HepG2 (cell line): ENCODE results near the gene BCAP29. TPM values are rescaled to one million over a fixed set of nuclear protein-coding genes. Genes with fewer than 3 reads are reported as not detected.

Experiments
- AFF4 ChIP-seq: sonication (generic); formaldehyde crosslinking; IDR thresholded peaks from 2 replicates; pipeline ENCODE4 v1.4.0; 2020; ENCODE audit warnings: missing genetic modification reagents
- CREM ChIP-seq, 2 experiments: sonication (generic) in 1 of 2; formaldehyde crosslinking in 1 of 2; IDR thresholded peaks; 2 replicates each; pipeline versions ENCODE4 v1.4.0 to v1.6.1; 2016 to 2020; ENCODE audit warnings: antibody characterized with exemption in 1 of 2, mild to moderate bottlenecking in 1 of 2, missing genetic modification reagents in 1 of 2
- ELF4 ChIP-seq: sonication (generic); formaldehyde crosslinking; IDR thresholded peaks from 2 replicates; pipeline ENCODE4 v1.5.0; 2020; ENCODE audit warnings: missing genetic modification reagents, mild to moderate bottlenecking, moderate library complexity, borderline replicate concordance
- FOXK2 ChIP-seq: fragments of 450-650 bp; IDR thresholded peaks from 2 replicates; pipeline ENCODE4 v1.6.1; 2016
- JDP2 ChIP-seq: sonication (generic); formaldehyde crosslinking; IDR thresholded peaks from 2 replicates; pipeline ENCODE4 v1.8.1; 2022; ENCODE audit warnings: missing genetic modification reagents, borderline replicate concordance
- MTERF4 ChIP-seq: sonication (generic); formaldehyde crosslinking; IDR thresholded peaks from 2 replicates; pipeline ENCODE4 v1.8.0; 2023; ENCODE audit warnings: mild to moderate bottlenecking, missing genetic modification reagents
- MXD4 ChIP-seq: IDR thresholded peaks from 2 replicates; pipeline ENCODE4 v1.6.1; 2016; ENCODE audit warnings: mild to moderate bottlenecking, missing biosample characterization, missing genetic modification reagents
- PHF20 ChIP-seq: sonication (generic); formaldehyde crosslinking; IDR thresholded peaks from 2 replicates; pipeline ENCODE4 v1.5.0; 2020; ENCODE audit warnings: mild to moderate bottlenecking, missing genetic modification reagents
- PHF21A ChIP-seq: sonication (generic); formaldehyde crosslinking; IDR thresholded peaks from 2 replicates; pipeline ENCODE4 v1.5.0; 2020; ENCODE audit warnings: mild to moderate bottlenecking, missing genetic modification reagents
- POLR2AphosphoS2 ChIP-seq: IDR thresholded peaks from 2 replicates; pipeline ENCODE4 v1.6.1; 2011; ENCODE audit warnings: low read depth, low read length, improper control_type of control experiment
- SNAPC5 ChIP-seq: sonication (generic); formaldehyde crosslinking; IDR thresholded peaks from 2 replicates; pipeline ENCODE4 v1.8.1; 2023; ENCODE audit warnings: mild to moderate bottlenecking, missing genetic modification reagents, borderline replicate concordance
- SOX5 ChIP-seq: IDR thresholded peaks from 2 replicates; pipeline ENCODE4 v1.6.1; 2016; ENCODE audit warnings: borderline replicate concordance
- SP2 ChIP-seq: sonication (generic); formaldehyde crosslinking; IDR thresholded peaks from 2 replicates; pipeline ENCODE4 v1.5.1; 2020; ENCODE audit warnings: mild to moderate bottlenecking, missing genetic modification reagents
- TEF ChIP-seq: sonication (generic); formaldehyde crosslinking; IDR thresholded peaks from 2 replicates; pipeline ENCODE4 v1.5.0; 2020; ENCODE audit warnings: missing genetic modification reagents
- ZBTB7B ChIP-seq: sonication (generic); formaldehyde crosslinking; IDR thresholded peaks from 2 replicates; pipeline ENCODE4 v1.4.0; 2020; ENCODE audit warnings: missing genetic modification reagents
- ZBTB8A ChIP-seq: sonication (generic); formaldehyde crosslinking; IDR thresholded peaks from 2 replicates; pipeline ENCODE4 v1.4.0; 2020; ENCODE audit warnings: mild to moderate bottlenecking, low read depth, missing genetic modification reagents, borderline replicate concordance
- ZFX ChIP-seq: sonication (generic); formaldehyde crosslinking; IDR thresholded peaks from 2 replicates; pipeline ENCODE4 v1.4.0; 2020; ENCODE audit warnings: mild to moderate bottlenecking, low read depth, missing genetic modification reagents, moderate library complexity
- ZNF234 ChIP-seq: sonication (generic); formaldehyde crosslinking; conservative IDR thresholded peaks from 2 replicates; pipeline ENCODE4 v1.5.1; 2020; ENCODE audit warnings: mild to moderate bottlenecking, missing genetic modification reagents
- ZNF260 ChIP-seq: sonication (generic); formaldehyde crosslinking; IDR thresholded peaks from 2 replicates; pipeline ENCODE4 v1.4.0; 2020; ENCODE audit warnings: missing genetic modification reagents, low read depth, mild to moderate bottlenecking, borderline replicate concordance
- ZNF441 ChIP-seq: sonication (generic); formaldehyde crosslinking; IDR thresholded peaks from 2 replicates; pipeline ENCODE4 v1.7.0; 2021; ENCODE audit warnings: missing genetic modification reagents, borderline replicate concordance
- ZNF510 ChIP-seq: sonication (generic); formaldehyde crosslinking; IDR thresholded peaks from 2 replicates; pipeline ENCODE4 v1.4.0; 2020; ENCODE audit warnings: low read depth, mild to moderate bottlenecking, missing genetic modification reagents
- ZNF572 ChIP-seq: sonication (generic); formaldehyde crosslinking; IDR thresholded peaks from 2 replicates; pipeline ENCODE4 v1.5.1; 2020; ENCODE audit warnings: mild to moderate bottlenecking, missing genetic modification reagents
- ZNF790 ChIP-seq: sonication (generic); formaldehyde crosslinking; IDR thresholded peaks from 2 replicates; pipeline ENCODE4 v1.8.0; 2022; ENCODE audit warnings: missing genetic modification reagents, mild to moderate bottlenecking, borderline replicate concordance
- ZNF841 ChIP-seq: sonication (generic); formaldehyde crosslinking; IDR thresholded peaks from 2 replicates; pipeline ENCODE4 v1.8.1; 2023; ENCODE audit warnings: missing genetic modification reagents, borderline replicate concordance
- polyA plus RNA-seq, 8 experiments: library from polyadenylated mRNA; depleted of rRNA in 3 of 8; stranded (reverse) in 7 of 8; unstranded in 1 of 8; fragments of >200 nt; fragmentation: Illumina TruSeq in 4 of 8; extraction: Trizol in 4 of 8; gene quantifications; 2 replicates each; pipeline versions ENCODE4 v1.2.1 to v1.2.3, GENCODE V29; 2011 to 2016; ENCODE audit warnings: low read depth in 4 of 8, missing spikeins in 1 of 8, mixed read lengths in 1 of 8; ENCODE audit not compliant: insufficient read depth in 1 of 8
- total RNA-seq, 5 experiments: library from RNA; depleted of rRNA; stranded (reverse); fragments of >200 nt; fragmentation: Illumina TruSeq; extraction: Trizol; gene quantifications; 2 replicates each; pipeline ENCODE4 v1.2.3, GENCODE V29; 2016; ENCODE audit warnings: low read depth in 1 of 5

BCAP29 gene
- total and polyA plus RNA-seq, 2 of the 13 experiments (the other 11 are each of a cell fraction or from before 2014, with no cell fraction given): 15.3 to 35.6 TPM

GRCh38 chr7:107563775-107564552 lies 16.1 kb upstream of the BCAP29 start, which contains the start of the genes COG5 and DUS4L (continued):
- no peak for TF ChIP-seq AFF4
- TF ChIP-seq ZBTB8A (CRISPR knock-in tag): no peak
- TF ChIP-seq SNAPC5 (CRISPR knock-in tag): peak; percentile 19; the same call in 1 of the 2 replicates
- TF ChIP-seq FOXK2: peak; percentile 65; the same call in 1 of the 2 replicates
- TF ChIP-seq ELF4 (CRISPR knock-in tag): no peak
- TF ChIP-seq ZNF841: no peak
- peak; percentile 96 for TF ChIP-seq ZNF790 (CRISPR knock-in tag)
- peak; percentile 92 for TF ChIP-seq ZBTB7B (CRISPR knock-in tag)
- TF ChIP-seq MTERF4: peak; percentile 92
- TF ChIP-seq MXD4 (CRISPR knock-in tag): peak; percentile 93
- no peak for TF ChIP-seq ZNF572
- no peak for TF ChIP-seq POLR2AphosphoS2
- TF ChIP-seq ZFX (CRISPR knock-in tag): peak; percentile 95
- peak; percentile 97 for TF ChIP-seq CREM (IDR thresholded peaks at IDR 0.05)
- peak; percentile 88 for TF ChIP-seq CREM (CRISPR knock-in tag; IDR thresholded peaks at IDR 0.05)
- TF ChIP-seq ZNF260: no peak
- TF ChIP-seq SOX5 (CRISPR knock-in tag): peak; percentile 49
- TF ChIP-seq SP2: peak; percentile 58
- 0 out of 2 replicates have a peak, but pooled peaks have one; percentile 49 for TF ChIP-seq ZNF510 (CRISPR knock-in tag)
- TF ChIP-seq JDP2: no peak
- peak; percentile 95 for TF ChIP-seq PHF20
- no peak for TF ChIP-seq PHF21A (CRISPR knock-in tag)
- peak; percentile 72; the same call in 1 of the 2 replicates for TF ChIP-seq ZNF441
- no peak for TF ChIP-seq ZNF234 (CRISPR knock-in tag)
- no peak for TF ChIP-seq TEF (CRISPR knock-in tag)
